A673 (cell line): ENCODE measurements around the gene SOX13. TPM values are rescaled to one million over a fixed set of nuclear protein-coding genes. Genes with fewer than 3 reads are reported as not detected.
"Not testable (repeated sequence)": the region's sequence is repeated elsewhere in the genome, so short reads cannot be mapped to it uniquely, and the experiment has no call there.

ENCODE experiments used
- BruUV-seq: library from RNA; stranded (reverse); fragments of 400-500 nt; replicated peaks from 2 replicates; lab custom pipeline; 2021; lab: Mats Ljungman, UMichigan
- CTCF ChIA-PET: fragments of 300-600 bp; sonication (Branson Sonifier 250); formaldehyde crosslinking; loops from one replicate; lab custom pipeline; 2022; ENCODE audit warnings: antibody characterized with exemption; lab: Charles Lee
- POLR2A ChIA-PET: fragments of 300-600 bp; sonication (Branson Sonifier 250); formaldehyde crosslinking; loops from one replicate; lab custom pipeline; 2022; ENCODE audit warnings: antibody characterized with exemption; ENCODE audit not compliant: low non-redundant PET; lab: Charles Lee
- DNase-seq: peaks from one replicate; pipeline ENCODE4 v3.0.0-alpha.2; 2015; ENCODE audit warnings: low spot score
- H3K27ac ChIP-seq: fragments of 200-600 bp; sonication (generic); 2 replicates; pipeline ENCODE4 v1.5.1; 2016; ENCODE audit warnings: mixed run types, low read depth, mild to moderate bottlenecking, mixed read lengths, antibody characterized with exemption, low read length; ENCODE audit not compliant: poor library complexity, severe bottlenecking
- H3K27me3 ChIP-seq: fragments of 200-600 bp; sonication (generic); replicated peaks from 2 replicates; pipeline ENCODE4 v1.6.1; 2017; ENCODE audit warnings: mixed run types, low read depth, mild to moderate bottlenecking, mixed read lengths, antibody characterized with exemption, low read length; ENCODE audit not compliant: insufficient read depth, poor library complexity
- H3K36me3 ChIP-seq: fragments of 200-600 bp; sonication (generic); 2 replicates; pipeline ENCODE4 v1.6.1; 2016; ENCODE audit warnings: mixed run types, mild to moderate bottlenecking, mixed read lengths, antibody characterized with exemption, low read length; ENCODE audit not compliant: insufficient read depth, poor library complexity, severe bottlenecking
- H3K4me1 ChIP-seq: fragments of 200-600 bp; sonication (generic); 2 replicates; pipeline ENCODE4 v1.6.1; 2017; ENCODE audit warnings: mixed run types, mild to moderate bottlenecking, mixed read lengths, antibody characterized with exemption, low read length; ENCODE audit not compliant: insufficient read depth, poor library complexity, severe bottlenecking
- H3K4me3 ChIP-seq: fragments of 200-600 bp; sonication (generic); 2 replicates; pipeline ENCODE4 v1.5.1; 2016; ENCODE audit warnings: low read depth, mixed run types, mild to moderate bottlenecking, mixed read lengths, low read length; ENCODE audit not compliant: poor library complexity, severe bottlenecking
- H3K9me3 ChIP-seq: fragments of 200-600 bp; sonication (generic); 2 replicates; pipeline ENCODE4 v1.6.1; 2016; ENCODE audit warnings: mixed run types, low read depth, mild to moderate bottlenecking, mixed read lengths, antibody characterized with exemption, low read length; ENCODE audit not compliant: poor library complexity, severe bottlenecking
- EZH2 ChIP-seq: fragments of 200-600 bp; sonication (generic); IDR thresholded peaks from 2 replicates; pipeline ENCODE4 v1.6.1; 2017; ENCODE audit warnings: borderline replicate concordance, low read depth, mild to moderate bottlenecking, mixed read lengths, antibody characterized with exemption, low read length; ENCODE audit not compliant: poor library complexity, severe bottlenecking
- intact Hi-C: fragments of 100-400 bp; cut with micrococcal nuclease; formaldehyde crosslinking; loops from one replicate; pipeline ENCODE4 v1.10.0; 2022; ENCODE audit not compliant: unreplicated experiment
- total RNA-seq: library from RNA; stranded (reverse); gene quantifications from 2 replicates; pipeline ENCODE4 v1.2.3, GENCODE V29; 2021
- TF ChIP-seq, protein P1 (sequence below): fragments of 300-800, 200-600 bp; sonication (generic); conservative IDR thresholded peaks from 2 replicates; pipeline ENCODE4 v1.5.1; 2017; ENCODE audit warnings: low read depth, mild to moderate bottlenecking, antibody characterized with exemption, low read length, moderate library complexity, mixed read lengths

The SOX13 gene
- total RNA-seq, 1 experiment from 2014 or later, result 9.4 TPM

DNA sequence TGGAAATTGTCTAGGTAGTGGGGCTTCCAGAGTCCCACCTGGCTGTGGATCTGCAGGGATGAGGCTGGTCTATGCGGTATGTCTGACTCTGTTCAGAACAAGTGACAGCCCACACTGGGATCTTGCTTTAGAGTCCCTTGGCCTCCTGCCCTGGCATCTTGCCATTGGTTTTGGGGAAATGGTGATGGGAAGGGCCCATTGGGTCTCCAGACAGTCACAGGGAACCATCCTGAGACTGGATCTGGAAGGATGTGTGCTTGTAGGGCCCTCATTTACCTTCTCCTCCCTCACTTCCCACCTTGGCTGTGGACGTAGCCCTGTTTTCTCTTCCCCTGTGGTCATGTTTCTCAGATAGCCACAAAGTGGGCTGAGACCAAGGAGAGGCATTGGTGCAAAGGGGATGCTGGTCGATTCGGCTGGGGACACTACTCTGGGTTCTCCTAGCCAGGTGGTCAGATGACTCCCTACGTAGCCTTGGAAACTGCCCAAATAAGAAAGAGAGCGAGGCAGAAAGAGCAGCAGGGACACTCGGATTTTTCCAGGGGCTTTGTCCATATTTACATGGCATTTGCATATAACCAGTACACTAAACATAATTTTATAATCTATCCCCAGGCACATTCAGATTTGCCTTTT lies 15.1 kb downstream of the SOX13 start:
- no TSS peak for BruUV-seq
- H3K27ac ChIP-seq, result no peak overlapping the region
- ChIA-PET POLR2A (no interaction called here), CTCF (no interaction called here)
- H3K36me3 ChIP-seq, result no peaks in the 10 kb centered on the region
- H3K4me3 ChIP-seq, result no peak overlapping the region
- DNase-seq, result no peak
- intact Hi-C loops, result no loop called here
- TF ChIP-seq, protein P1, sequence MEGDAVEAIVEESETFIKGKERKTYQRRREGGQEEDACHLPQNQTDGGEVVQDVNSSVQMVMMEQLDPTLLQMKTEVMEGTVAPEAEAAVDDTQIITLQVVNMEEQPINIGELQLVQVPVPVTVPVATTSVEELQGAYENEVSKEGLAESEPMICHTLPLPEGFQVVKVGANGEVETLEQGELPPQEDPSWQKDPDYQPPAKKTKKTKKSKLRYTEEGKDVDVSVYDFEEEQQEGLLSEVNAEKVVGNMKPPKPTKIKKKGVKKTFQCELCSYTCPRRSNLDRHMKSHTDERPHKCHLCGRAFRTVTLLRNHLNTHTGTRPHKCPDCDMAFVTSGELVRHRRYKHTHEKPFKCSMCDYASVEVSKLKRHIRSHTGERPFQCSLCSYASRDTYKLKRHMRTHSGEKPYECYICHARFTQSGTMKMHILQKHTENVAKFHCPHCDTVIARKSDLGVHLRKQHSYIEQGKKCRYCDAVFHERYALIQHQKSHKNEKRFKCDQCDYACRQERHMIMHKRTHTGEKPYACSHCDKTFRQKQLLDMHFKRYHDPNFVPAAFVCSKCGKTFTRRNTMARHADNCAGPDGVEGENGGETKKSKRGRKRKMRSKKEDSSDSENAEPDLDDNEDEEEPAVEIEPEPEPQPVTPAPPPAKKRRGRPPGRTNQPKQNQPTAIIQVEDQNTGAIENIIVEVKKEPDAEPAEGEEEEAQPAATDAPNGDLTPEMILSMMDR, result no peak
- TF ChIP-seq EZH2, result no peak
- no peaks in the 10 kb centered on the region for H3K4me1 ChIP-seq
- H3K9me3 ChIP-seq, result no peaks in the 10 kb centered on the region
- H3K27me3 ChIP-seq, result no peaks in the 10 kb centered on the region

DNA sequence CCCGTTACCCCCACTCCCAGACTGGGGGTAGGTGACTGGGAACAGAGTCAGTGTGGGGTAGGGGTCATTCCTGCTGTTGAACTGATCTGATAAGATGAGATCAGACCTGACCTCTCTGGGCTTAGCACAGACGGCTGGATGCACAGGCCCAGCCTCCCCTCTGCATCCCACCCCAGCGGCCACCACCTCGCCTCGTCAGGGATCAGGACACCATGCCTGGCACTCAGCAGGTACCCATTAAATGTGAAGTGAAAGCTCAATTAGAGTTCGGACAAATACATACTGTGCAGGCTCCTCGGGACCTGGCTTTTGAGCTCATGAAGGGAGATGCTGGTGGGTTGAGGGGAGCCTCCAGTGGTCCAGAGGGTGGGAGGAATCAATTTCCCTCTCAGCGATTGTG lies 15.7 kb downstream of the SOX13 start:
- POLR2A ChIA-PET, result no interaction called here
- H3K27ac ChIP-seq, result no peak overlapping the region
- intact Hi-C loops, result no loop called here

DNA sequence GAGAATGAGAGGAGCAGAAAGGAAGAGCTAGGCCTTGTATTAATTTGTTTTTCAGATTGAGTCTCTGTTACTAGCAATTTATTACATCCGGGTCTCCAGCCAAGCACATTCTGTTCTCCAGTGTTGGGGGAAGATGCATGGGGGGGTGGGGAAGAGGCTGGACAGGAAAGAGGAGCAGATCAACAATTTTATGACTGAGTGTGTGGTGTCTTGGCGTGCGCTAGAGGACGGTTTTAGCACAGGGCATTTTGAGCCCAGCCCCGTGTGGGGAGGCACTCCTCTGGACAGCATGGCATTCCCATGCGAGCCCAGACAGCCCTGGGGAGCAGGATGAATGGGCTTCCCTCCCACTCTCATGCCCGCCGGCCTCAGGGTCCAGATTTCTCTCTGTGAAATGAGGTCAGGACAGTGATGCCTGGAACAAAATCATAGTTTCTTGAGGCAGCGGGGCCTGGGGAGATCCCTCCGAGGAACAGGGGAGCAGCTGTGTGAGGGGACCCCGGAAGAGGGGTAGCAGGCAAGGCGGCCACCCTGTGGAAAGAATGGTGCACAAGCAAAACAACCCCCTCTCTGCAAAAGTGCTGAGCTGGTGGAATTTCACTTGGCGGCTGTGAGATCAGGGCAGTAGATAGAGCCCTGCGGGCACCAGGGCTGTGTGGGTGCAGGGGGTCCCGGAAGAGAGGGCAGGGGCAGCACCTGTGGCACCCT lies 16.3 kb downstream of the SOX13 start:
- intact Hi-C loops, result no loop called here

More for the DNA sequence above, 15.7 kb downstream of the SOX13 start:
- Histone ChIP-seq H3K27me3 (no peaks in the 10 kb centered on the region), H3K4me1 (peaks cover 5% of the 10 kb centered on the region), H3K9me3 (no peaks in the 10 kb centered on the region), H3K36me3 (no peaks in the 10 kb centered on the region), H3K4me3 (no peak overlapping the region)
- no TSS peak for BruUV-seq
- TF ChIP-seq, protein P1, result no peak
- DNase-seq, result no peak
- CTCF ChIA-PET, result no interaction called here

DNA sequence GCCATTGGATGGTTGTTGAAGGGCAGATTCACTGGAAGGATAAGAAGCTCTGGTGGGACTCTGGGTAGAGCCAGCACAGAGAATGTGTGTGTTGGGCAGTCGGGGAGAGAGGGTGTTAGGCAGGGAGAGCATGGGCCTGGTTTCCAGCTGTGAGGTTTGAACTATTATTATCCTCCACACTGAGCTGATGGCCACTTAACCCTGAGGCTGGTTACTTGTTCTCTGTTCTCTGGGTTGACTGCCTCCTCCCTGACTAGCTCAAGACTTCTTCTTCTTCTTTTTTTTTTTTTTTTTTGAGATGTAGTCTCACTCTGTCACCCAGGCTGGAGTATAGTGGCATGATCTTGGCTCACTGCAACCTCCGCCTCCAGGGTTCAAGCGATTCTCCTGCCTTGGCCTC lies 17.2 kb downstream of the SOX13 start:
- BruUV-seq, intact Hi-C loops: not testable (repeated sequence)

More for the DNA sequence above, 16.3 kb downstream of the SOX13 start:
- CTCF ChIA-PET, result no interaction called here
- BruUV-seq, result no TSS peak
- no peaks in the 10 kb centered on the region for H3K27me3 ChIP-seq
- H3K4me3 ChIP-seq, result no peak overlapping the region
- no peaks in the 10 kb centered on the region for H3K36me3 ChIP-seq
- peaks cover 10% of the 10 kb centered on the region for H3K4me1 ChIP-seq
- no peak for DNase-seq
- POLR2A ChIA-PET, result no interaction called here
- H3K27ac ChIP-seq, result no peak overlapping the region
- H3K9me3 ChIP-seq, result no peaks in the 10 kb centered on the region
- no peak for TF ChIP-seq EZH2
- TF ChIP-seq, protein P1, result no peak

More for the DNA sequence above, 17.2 kb downstream of the SOX13 start:
- H3K4me3 ChIP-seq, H3K27ac ChIP-seq, H3K9me3 ChIP-seq, H3K36me3 ChIP-seq, CTCF ChIA-PET, POLR2A ChIA-PET, H3K27me3 ChIP-seq, DNase-seq: not testable (repeated sequence)
- peaks cover 12% of the 10 kb centered on the region for H3K4me1 ChIP-seq
